Muscle layer of duodenum (tissue), 2 donors: Measurements from ENCODE around the gene NOD2.
A peak's percentile ranks its signal among the peaks of the same experiment; 100 is the strongest.

Source experiments
- H3K27ac ChIP-seq: one replicate; pipeline ENCODE4 v1.7.0; 2013; ENCODE audit warnings: mild to moderate bottlenecking, low read length
- H3K27me3 ChIP-seq: one replicate; pipeline ENCODE4 v1.7.0; 2013; ENCODE audit warnings: low read depth, mild to moderate bottlenecking, control low read depth, low read length
- H3K36me3 ChIP-seq, 2 donors: one replicate each; pipeline ENCODE4 v1.7.0; 2013; ENCODE audit warnings: low read length in 2 of 2, control low read depth in 1 of 2, mild to moderate bottlenecking in 1 of 2; ENCODE audit not compliant: insufficient read depth in 2 of 2, control insufficient read depth in 1 of 2
- H3K4me1 ChIP-seq, 2 donors: one replicate each; pipeline ENCODE4 v1.7.0; 2013; ENCODE audit warnings: low read length in 2 of 2, mild to moderate bottlenecking in 2 of 2, control low read depth in 1 of 2, moderate library complexity in 1 of 2; ENCODE audit not compliant: insufficient read depth in 2 of 2, control insufficient read depth in 1 of 2
- H3K4me3 ChIP-seq, 2 donors: one replicate each; pipeline ENCODE4 v1.7.0; 2013; ENCODE audit warnings: low read length in 2 of 2, low read depth in 1 of 2, mild to moderate bottlenecking in 1 of 2
- H3K9me3 ChIP-seq, 2 donors: one replicate each; pipeline ENCODE4 v1.7.0; 2013; ENCODE audit warnings: low read length in 2 of 2, control low read depth in 1 of 2, mild to moderate bottlenecking in 1 of 2; ENCODE audit not compliant: control insufficient read depth in 1 of 2
- donor health status: healthy.

The NOD2 gene

DNA sequence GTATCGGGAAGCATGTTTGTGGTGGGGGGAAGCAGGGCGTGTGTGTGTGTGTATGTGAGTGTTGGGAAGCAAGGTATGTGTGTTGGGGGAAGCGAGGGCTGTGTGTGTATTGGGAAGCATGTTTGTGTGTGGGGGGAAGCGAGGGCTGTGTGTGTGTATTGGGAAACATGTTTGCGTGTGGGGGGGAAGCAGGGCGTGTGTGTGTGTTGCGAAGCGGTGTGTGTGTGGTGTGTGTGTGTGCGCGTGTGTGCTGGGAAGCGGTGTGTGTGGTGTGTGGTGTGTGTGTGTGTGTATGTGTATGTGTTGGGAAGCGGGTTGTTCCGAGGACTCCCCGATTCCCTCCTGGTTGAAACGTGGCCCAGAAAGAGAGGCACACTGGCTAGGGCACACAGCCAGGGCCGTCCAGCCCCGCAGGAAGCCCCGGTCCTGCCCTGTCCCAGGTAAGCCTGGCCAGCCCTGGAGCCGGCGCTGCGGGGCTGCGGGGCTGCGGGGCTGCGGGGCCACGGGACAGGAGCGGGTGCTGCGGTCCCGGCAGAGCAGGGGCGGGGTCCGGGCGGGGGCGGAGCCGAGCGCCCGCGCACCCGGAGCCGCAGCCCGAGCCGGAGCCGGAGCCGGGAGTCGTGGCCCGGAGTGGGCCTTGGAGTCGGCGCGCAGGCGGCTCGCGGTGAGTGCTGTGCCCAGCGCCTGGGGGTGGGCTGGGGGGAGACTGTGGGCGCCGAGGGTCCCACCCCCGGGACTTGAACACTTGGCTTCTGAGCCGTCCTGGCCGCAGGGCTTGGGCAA, at the start of gene NOD2:
NOD2 (plus strand) TSS at position 608 of the 783 bp plus-strand sequence. CDS start 5,890 bp downstream, outside the sequence.
- Histone ChIP-seq H3K27ac (no peak within 1 kb of the TSS), H3K4me3 (peak within 1 kb of the TSS; percentile 47 to 62), H3K9me3 (no peaks in the 10 kb centered on the region), H3K27me3 (no peaks in the 10 kb centered on the region), H3K36me3 (no peaks in the 10 kb centered on the region), H3K4me1 (peaks cover 7 to 35% of the 10 kb centered on the region in 2 donors)

DNA sequence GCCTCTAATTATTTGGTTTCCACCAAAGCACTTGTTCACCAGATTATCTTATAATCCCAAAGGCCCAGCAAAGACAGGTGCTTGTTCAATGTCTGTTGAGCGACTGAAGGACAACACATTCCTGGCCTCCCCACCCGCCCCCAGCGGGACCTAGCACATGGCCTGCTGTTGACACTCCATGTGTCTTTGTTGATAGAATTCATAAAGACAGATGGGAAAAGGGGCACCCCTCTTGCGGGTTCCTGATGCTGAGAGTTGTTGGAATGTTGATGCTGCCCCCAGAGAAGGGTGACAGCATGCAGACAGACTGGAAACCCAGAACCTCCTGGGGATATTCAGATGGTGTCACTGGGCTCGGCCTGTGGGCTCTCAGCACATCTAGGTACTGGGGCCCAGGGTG, 49.2 kb upstream of the NOD2 start:
- Histone ChIP-seq H3K27me3 (no peaks in the 10 kb centered on the region), H3K4me1 (no peaks in the 10 kb centered on the region), H3K4me3 (no peak overlapping the region), H3K9me3 (no peaks in the 10 kb centered on the region), H3K27ac (no peak overlapping the region), H3K36me3 (peaks cover 0 to 6% of the 10 kb centered on the region in 2 donors)

DNA sequence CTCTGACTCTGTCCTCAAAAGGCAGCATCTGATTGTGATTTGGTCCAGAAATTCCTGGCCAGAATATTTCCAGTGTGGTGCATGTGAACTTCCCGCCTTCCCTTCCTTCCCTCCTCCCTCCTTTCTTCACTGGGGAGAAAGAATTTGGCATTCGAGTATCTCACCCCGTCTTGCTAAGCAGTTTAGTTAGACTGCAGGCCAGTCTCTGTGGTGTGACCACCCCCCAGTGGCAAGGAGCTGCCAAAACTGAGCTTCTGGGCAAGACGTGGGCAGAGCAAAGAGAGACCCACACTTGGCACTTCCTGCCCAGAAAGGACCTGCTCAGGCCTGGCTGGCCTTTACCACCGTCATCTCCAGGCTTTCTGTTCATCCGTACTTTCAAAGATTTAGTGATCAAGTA, 48.7 kb upstream of the NOD2 start:
- no peak overlapping the region for H3K27ac ChIP-seq

DNA sequence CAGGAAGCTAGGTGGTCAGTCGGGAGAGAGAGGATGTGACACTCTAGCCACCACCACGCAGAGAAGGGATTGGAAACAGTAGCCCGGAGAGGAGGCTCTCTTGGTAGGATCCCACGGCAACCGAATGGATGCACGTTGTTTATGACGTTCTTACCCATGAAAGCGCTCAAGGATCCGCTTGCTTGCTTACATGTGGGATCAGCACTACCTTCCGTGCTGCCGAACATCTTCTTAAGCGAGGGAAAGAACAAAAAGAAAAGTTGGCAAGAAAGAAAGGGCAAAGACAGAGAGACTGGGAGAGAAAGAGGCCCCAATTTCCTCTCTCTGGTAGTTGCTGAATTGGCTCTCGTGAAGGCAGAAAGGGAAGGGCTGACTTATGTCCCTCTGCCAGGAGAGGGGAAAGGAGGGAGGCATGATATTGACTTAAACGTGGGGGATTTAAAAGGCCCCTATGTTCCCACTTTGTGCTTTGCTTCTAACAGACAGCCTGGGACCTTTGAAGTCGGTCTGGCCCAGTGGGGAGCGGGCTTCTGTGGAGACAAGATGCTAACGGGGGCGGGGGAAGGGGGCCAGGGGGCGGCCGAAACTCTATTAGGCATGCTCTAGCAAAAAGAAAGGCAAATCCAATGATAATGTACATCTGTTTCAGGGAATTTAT, 47.7 kb upstream of the NOD2 start:
- peaks cover 0 to 8% of the 10 kb centered on the region in 2 donors for H3K36me3 ChIP-seq
- no peak overlapping the region for H3K27ac ChIP-seq
- no peaks in the 10 kb centered on the region for H3K9me3 ChIP-seq
- H3K4me1 ChIP-seq: no peaks in the 10 kb centered on the region
- no peaks in the 10 kb centered on the region for H3K27me3 ChIP-seq
- H3K4me3 ChIP-seq: no peak overlapping the region

More for the DNA sequence above, 48.7 kb upstream of the NOD2 start:
- Histone ChIP-seq H3K9me3 (no peaks in the 10 kb centered on the region), H3K4me3 (no peak overlapping the region), H3K36me3 (peaks cover 0 to 8% of the 10 kb centered on the region in 2 donors), H3K27me3 (no peaks in the 10 kb centered on the region), H3K4me1 (no peaks in the 10 kb centered on the region)

DNA sequence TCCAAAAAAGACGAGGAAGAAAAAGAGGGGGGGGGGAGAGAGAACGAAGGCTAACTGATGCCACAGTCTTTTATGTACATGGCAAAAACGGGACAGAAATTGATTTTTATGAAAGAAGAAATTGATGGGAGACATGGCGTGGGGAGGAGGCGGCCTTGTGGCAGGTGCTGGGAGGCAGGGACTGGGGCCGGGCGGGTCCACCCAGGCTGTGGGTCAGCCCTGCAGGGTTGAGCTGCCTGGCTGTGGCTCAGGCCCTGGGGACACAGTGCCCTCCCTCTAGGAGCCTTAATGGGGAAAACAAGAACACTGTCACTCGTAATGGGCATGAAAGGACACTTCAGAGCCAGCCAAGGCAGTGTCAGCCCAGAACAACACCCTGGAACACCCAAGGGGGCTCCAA, 47.1 kb upstream of the NOD2 start:
- H3K27me3 ChIP-seq: no peaks in the 10 kb centered on the region
- H3K4me1 ChIP-seq: no peaks in the 10 kb centered on the region
- H3K27ac ChIP-seq: no peak overlapping the region
- no peak overlapping the region for H3K4me3 ChIP-seq
- peaks cover 0 to 8% of the 10 kb centered on the region in 2 donors for H3K36me3 ChIP-seq
- H3K9me3 ChIP-seq: no peaks in the 10 kb centered on the region

DNA sequence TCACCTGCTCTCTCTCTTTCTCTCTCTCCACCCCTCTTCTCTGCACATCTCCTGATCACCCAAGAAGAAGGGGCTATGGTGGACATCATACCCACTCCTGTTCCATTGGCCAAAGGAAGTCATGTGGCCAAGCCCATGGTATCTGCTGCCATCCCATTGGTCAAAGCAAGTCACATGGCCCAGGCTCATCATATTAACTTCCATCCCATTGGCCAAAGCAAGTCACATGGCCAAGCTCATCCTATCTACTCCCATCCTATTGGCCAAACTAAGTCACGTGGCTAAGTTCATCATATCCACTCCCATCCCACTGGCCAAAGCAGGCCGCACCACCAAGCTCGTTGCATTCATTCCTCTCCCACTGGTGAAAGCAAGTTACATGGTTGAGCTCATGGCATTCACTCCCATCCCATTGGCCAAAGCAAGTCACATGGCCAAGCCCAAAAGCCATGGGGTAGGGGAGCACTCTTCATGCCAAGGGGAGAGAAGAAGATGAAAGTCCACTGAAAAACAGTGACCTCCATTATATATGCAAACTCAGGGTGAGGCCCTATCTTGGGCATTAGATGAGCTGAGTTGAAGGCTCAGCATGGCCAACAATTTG, 41.5 kb upstream of the NOD2 start:
- no peaks in the 10 kb centered on the region for H3K4me1 ChIP-seq
- H3K9me3 ChIP-seq: no peaks in the 10 kb centered on the region
- peaks cover 0 to 8% of the 10 kb centered on the region in 2 donors for H3K36me3 ChIP-seq
- H3K27me3 ChIP-seq: no peaks in the 10 kb centered on the region
- H3K27ac ChIP-seq: no peak overlapping the region
- no peak overlapping the region for H3K4me3 ChIP-seq

DNA sequence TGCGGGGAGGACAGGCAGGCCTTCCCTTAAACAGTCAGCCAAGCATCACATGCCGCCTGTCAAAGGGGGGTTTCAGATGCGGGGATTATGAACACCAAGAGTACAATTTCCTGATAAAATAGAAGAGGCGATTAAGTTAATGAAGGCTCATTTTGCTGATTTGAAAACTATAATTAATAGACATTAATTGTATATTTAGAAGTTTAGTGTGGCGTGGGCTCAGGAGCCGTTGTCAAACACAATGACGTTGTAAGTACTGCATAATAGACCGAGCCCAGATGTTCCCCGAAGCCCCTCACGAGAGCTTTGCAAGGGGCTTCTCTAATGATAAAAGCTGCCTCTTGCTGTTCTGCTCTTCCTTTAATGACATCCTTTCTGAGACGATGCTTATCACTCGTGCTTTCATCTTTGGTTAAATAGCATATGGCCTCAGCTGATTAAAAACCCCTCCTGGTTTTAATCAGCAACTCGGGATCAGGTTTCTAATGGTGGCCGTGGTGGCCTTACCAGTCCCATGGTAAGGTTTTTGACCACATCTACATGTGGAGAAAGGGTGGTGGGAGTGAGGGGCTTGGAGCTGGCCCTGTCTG, 40.5 kb upstream of the NOD2 start:
- no peaks in the 10 kb centered on the region for H3K4me1 ChIP-seq

DNA sequence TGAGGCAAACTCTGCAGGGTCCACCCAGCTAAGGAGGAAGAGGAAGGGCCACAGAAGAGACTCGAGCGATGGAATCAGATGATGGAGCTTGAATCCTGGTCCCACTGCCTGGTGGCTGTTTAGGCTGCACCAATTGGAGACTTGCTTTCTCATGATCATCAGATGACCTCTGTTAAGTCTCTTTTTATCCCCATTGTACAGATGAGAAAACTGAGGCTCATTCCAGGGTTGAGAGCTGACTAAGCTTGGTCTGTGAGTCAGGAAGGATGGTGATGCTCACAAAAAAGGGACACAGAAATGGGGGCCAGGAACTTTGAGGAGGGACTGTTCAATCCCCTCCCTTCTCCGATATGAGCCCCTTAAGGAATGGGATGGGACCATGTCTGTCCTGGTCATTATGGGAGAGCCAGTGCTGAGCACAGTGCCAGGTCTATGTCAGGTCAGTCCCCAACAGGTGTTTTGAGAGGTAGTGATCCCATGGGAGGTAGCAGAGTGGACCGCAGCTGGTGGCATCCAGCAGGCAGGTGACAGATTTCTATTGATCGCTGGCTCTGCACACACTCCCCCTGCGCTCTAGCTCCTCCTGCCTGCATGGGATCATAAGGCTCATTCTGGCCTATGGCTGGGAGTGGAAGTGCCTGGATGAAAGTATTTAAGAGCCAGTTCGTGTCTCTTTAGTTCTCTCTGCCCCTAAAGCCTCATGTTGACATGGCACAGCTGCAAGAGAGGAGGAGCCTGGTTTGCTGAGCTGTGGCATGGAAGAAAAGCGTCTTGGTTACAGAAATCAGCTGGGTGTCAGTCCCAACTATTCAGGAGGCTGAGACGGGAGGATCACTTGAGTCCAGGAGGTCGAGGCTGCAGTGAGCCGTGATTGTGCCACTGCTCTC, 39.5 kb upstream of the NOD2 start:
- H3K27ac ChIP-seq: no peak overlapping the region
- H3K4me3 ChIP-seq: no peak overlapping the region
- H3K27me3 ChIP-seq: no peaks in the 10 kb centered on the region
- peaks cover 0 to 3% of the 10 kb centered on the region in 2 donors for H3K36me3 ChIP-seq
- H3K9me3 ChIP-seq: no peaks in the 10 kb centered on the region
- H3K4me1 ChIP-seq: no peaks in the 10 kb centered on the region

More for the DNA sequence above, 40.5 kb upstream of the NOD2 start:
- Histone ChIP-seq H3K36me3 (peaks cover 0 to 8% of the 10 kb centered on the region in 2 donors), H3K9me3 (no peaks in the 10 kb centered on the region), H3K27ac (no peak overlapping the region), H3K27me3 (no peaks in the 10 kb centered on the region), H3K4me3 (no peak overlapping the region)

DNA sequence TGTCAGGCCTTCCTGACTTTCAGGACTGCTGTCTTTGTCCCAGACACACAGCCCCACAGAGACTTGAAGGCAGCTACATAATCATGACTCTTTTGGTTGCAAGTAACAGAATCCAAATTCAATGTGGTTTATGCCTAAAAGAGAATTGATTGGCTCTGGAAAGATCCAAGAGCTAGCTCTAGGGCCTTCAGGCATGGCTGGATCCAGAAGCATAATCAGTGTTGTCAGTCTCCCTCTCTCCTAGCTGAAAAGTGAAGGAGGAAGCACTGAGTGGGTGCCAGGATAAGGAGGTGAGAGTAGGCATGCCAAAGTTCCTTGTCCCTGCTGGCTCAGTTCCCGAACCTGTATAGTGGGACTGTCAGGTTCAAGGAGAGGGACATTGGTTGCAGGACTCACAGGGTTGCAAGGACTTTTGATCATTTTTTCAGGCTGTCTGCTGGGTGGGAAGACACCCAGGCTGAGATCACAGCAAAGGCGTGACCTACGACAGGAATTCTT, 37.8 kb upstream of the NOD2 start:
- H3K27ac ChIP-seq: no peak overlapping the region
- H3K4me1 ChIP-seq: no peaks in the 10 kb centered on the region
- H3K36me3 ChIP-seq: no peaks in the 10 kb centered on the region
- no peaks in the 10 kb centered on the region for H3K27me3 ChIP-seq
- no peaks in the 10 kb centered on the region for H3K9me3 ChIP-seq
- H3K4me3 ChIP-seq: no peak overlapping the region

DNA sequence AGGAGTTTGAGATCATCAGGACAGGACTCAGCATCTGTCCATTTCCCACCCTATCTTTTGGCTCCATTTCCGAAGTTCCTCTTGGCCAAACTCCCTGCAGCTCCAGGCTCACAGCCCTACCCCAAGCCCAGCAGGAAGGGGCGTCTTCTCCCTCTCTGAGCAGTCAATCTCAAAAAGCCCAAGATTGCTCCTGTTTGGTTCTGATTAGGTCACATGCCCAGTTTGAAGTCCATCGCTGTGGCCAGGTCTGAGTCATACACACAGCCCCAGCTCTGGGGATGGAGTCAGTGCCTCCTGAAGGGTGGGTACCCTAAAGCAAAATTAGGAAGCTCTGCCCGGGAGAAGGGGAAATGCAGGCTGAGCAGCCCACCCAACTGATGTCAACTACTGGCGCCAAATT, 36.2 kb upstream of the NOD2 start:
- no peaks in the 10 kb centered on the region for H3K27me3 ChIP-seq
- no peak overlapping the region for H3K4me3 ChIP-seq
- no peak overlapping the region for H3K27ac ChIP-seq
- no peaks in the 10 kb centered on the region for H3K36me3 ChIP-seq
- no peaks in the 10 kb centered on the region for H3K4me1 ChIP-seq
- no peaks in the 10 kb centered on the region for H3K9me3 ChIP-seq
